ENCODE data around the gene PIP5K1C.
"Not testable (repeated sequence)": the region's sequence is repeated elsewhere in the genome, so short reads cannot be mapped to it uniquely, and the experiment has no call there.

PIP5K1C gene

GRCh38 chr19:3632739-3633558 lies 67.3 kb downstream of the PIP5K1C start:
- no peak for TF ChIP-seq CTCF (conservative IDR thresholded peaks at IDR 0.05; ENCODE audit: low read length)
- no peak overlapping the region for H3K4me3 ChIP-seq (ENCODE audit: low read length)
- no peak for DNase-seq (ENCODE audit: low read depth)

GRCh38 chr19:3632098-3632497 lies 68.2 kb downstream of the PIP5K1C start:
- no peak for DNase-seq (ENCODE audit: low read depth)
- no peak overlapping the region for H3K4me3 ChIP-seq (ENCODE audit: low read length)
- TF ChIP-seq CTCF (conservative IDR thresholded peaks at IDR 0.05; ENCODE audit: low read length), result no peak

GRCh38 chr19:3631053-3631861 lies 69.0 kb downstream of the PIP5K1C start:
- no peak for DNase-seq (ENCODE audit: low read depth)
- no peak for TF ChIP-seq CTCF (conservative IDR thresholded peaks at IDR 0.05; ENCODE audit: low read length)
- H3K4me3 ChIP-seq (ENCODE audit: low read length), result no peak overlapping the region

GRCh38 chr19:3628766-3629165 lies 71.5 kb downstream of the PIP5K1C start:
- DNase-seq (ENCODE audit: low read depth); H3K4me3 ChIP-seq (ENCODE audit: low read length): not testable (repeated sequence)

GRCh38 chr19:3627351-3627723 lies 72.9 kb downstream of the PIP5K1C start:
- no peak for DNase-seq (ENCODE audit: low read depth)
- no peak for TF ChIP-seq CTCF (conservative IDR thresholded peaks at IDR 0.05; ENCODE audit: low read length)
- H3K4me3 ChIP-seq (ENCODE audit: low read length), result peak overlapping the region; percentile 7

- peak; percentile 98 for DNase-seq (ENCODE audit: low read depth)
- no peak for TF ChIP-seq CTCF (conservative IDR thresholded peaks at IDR 0.05; ENCODE audit: low read length)
- peak within 1 kb of the TSS; percentile 88 for H3K4me3 ChIP-seq (ENCODE audit: low read length)
Measured at GRCh38 chr19:3626473-3627350, 73.6 kb downstream of the PIP5K1C start, which contains the start of gene CACTIN. TSS of gene CACTIN (minus strand) at chr19:3626790. CDS start at chr19:3626762, 28 bp downstream.

GRCh38 chr19:3625996-3626472 lies 74.2 kb downstream of the PIP5K1C start:
- DNase-seq (ENCODE audit: low read depth), result no peak
- peak overlapping the region; percentile 88 for H3K4me3 ChIP-seq (ENCODE audit: low read length)
- TF ChIP-seq CTCF (conservative IDR thresholded peaks at IDR 0.05; ENCODE audit: low read length), result no peak
